GM12801 (cell line): ENCODE measurements around the gene MVD.

ENCODE experiments used
- CTCF ChIP-seq: IDR thresholded peaks from one replicate; pipeline ENCODE4 v1.5.1; 2011; ENCODE audit warnings: control low read depth; ENCODE audit not compliant: insufficient read length; ENCODE audit errors: extremely low read depth

Gene MVD

GRCh38 chr16:88684569-88685155, 21.8 kb upstream of the MVD start:
- TF ChIP-seq CTCF, result no peak

DNA sequence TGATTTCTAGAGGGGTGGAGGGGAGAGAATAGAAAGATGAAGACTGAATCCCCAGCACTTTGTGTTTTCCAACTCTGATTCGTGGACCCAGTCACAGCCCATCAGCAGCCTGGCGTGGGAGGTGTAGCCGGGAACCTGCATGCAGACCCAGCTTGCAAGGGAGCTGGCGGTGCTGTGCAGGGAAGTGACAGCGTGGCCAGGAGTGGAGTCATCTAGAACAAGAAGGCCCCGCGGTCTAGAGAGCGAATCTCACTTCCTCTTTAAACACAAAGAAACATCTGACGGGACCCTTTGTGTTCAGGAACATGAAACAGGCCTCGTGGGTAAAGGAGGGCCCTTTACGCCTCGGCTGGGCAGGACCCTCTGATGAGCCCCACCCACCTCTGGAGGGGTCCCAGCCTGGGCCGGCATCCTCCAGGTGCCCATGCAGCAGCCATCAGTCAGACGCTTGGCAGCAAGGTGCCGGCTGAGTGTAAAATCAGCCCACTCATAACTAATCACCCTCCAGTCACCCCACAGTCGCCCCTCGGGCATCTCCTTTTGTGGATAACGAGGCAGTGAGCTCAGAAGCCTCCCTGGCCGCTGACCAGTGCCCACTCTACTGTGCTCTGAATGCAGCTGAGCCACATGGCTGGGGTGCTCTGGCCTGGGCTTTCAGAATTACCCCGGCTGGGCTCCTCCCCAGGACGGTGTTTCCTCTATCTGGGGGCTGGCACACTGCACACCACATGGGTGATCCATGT, 19.0 kb upstream of the MVD start:
- no peak for TF ChIP-seq CTCF

DNA sequence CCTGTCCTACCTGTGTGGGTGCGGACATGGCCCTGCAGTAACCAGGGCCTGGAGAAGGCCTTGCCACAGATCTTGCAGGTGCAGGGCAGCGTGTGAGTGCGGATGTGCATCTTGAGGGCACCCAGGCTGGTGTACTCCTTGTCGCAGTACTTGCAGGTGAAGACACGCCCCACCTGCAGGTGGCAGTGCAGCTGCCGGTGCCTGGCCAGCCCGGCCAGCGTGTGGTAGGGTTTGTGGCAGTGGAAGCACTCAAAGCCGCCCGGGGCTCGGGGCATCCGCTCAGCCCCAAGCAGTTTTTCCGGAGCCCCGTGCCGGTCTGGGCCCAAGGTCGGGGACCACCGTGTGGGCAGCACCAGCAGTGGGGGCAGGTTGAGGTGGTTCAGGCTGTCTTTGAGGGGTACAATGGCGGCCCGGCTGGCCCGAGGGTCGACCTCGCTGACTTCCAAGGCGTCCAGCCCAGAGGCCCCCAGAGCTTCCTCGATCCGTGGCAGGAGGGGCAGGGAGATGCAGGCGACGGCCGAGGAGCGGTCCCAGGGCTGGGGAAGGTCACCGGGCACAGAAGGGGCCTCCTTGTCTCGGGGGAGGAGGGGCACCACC, 18.3 kb upstream of the MVD start:
- no peak for TF ChIP-seq CTCF

- TF ChIP-seq CTCF, result no peak
Observed at GRCh38 chr16:88680554-88681083, 17.7 kb upstream of the MVD start.

- no peak for TF ChIP-seq CTCF
Observed at GRCh38 chr16:88678224-88678979, 15.5 kb upstream of the MVD start.

DNA sequence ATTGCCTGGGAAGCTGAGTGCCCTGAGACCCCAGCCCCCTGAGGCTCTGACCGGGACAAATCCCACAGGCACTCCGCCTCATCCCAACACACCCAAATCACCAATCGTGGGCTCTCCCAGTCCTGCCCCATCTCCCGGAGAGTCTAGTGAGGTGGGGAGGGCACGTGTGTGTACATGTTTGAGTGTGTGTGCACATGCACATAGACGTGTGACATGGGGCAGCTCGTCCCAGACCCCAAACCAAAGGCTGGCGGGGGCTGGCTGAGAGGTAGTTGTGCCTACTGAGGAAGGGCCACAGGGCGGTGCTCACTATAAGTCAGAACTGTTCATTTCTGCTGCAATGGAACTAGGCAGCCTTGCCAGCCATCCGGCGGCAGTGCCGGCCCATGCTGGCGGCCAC, 14.8 kb upstream of the MVD start:
- TF ChIP-seq CTCF, result no peak
